H1 (cell line): ENCODE results near the gene NR1I3.

Experiments
- CBX8 ChIP-seq: fragments of 300-800, 300-1000 bp; sonication (generic); IDR thresholded peaks from 2 replicates; pipeline ENCODE4 v1.7.1; 2016; ENCODE audit warnings: low read depth, low read length, borderline replicate concordance
- CEBPB ChIP-seq: IDR thresholded peaks from 2 replicates; pipeline ENCODE4 v1.6.1; 2012; ENCODE audit warnings: low read depth, low read length
- CTCF ChIP-seq, 3 experiments: IDR thresholded peaks; 1 replicate in 2 of 3; 2 replicates in 1 of 3; pipeline versions ENCODE4 v1.5.1 to v1.6.1; 2011; ENCODE audit warnings: low read length in 3 of 3, mild to moderate bottlenecking in 3 of 3, inconsistent platforms in 2 of 3, low read depth in 1 of 3, moderate library complexity in 1 of 3; ENCODE audit not compliant: insufficient read depth in 1 of 3; ENCODE audit errors: control extremely low read depth in 1 of 3
- GABPA ChIP-seq: IDR thresholded peaks from 2 replicates; pipeline ENCODE4 v1.6.1; 2011; ENCODE audit warnings: mild to moderate bottlenecking, low read length, moderate library complexity, borderline replicate concordance; ENCODE audit not compliant: insufficient read depth
- POLR2A ChIP-seq, 2 experiments: IDR thresholded peaks; 1 replicate in 1 of 2; 2 replicates in 1 of 2; pipeline ENCODE4 v1.6.1; 2011; ENCODE audit warnings: low read depth in 2 of 2, low read length in 2 of 2, mild to moderate bottlenecking in 2 of 2; ENCODE audit errors: control extremely low read depth in 1 of 2

- TF ChIP-seq CTCF (IDR thresholded peaks at IDR 0.05; ENCODE audit: control extremely low read depth in 1 of 3, insufficient read depth in 1 of 3, low read depth in 1 of 3, low read length in 3 of 3) (no peak), GABPA (no peak), POLR2A (IDR thresholded peaks at IDR 0.05; ENCODE audit: control extremely low read depth in 1 of 2, low read depth in 2 of 2, low read length in 2 of 2) (no peak), CBX8 (no peak), CEBPB (no peak)
Observed at GRCh38 chr1:161250829-161251228, 12.8 kb upstream of the NR1I3 start.
